CD4-positive, alpha-beta T cell (primary cell): ENCODE data around the gene MMAB. TPM values are rescaled to one million over a fixed set of nuclear protein-coding genes. Genes with fewer than 3 reads are reported as not detected.

ENCODE experiments used
- ATAC-seq: fragments of 200-7000 bp; cut with Tn5 transposase; one replicate; pipeline ENCODE4 v1.10.0; 2022; ENCODE audit warnings: mild to moderate bottlenecking; ENCODE audit not compliant: poor library complexity
- CTCF ChIA-PET: fragments of 350-600 bp; sonication (Branson Sonifier 250); formaldehyde crosslinking; loops from one replicate; lab custom pipeline; 2021; ENCODE audit warnings: antibody characterized with exemption, inconsistent platforms; lab: Charles Lee
- POLR2A ChIA-PET: fragments of 350-600 bp; sonication (Branson Sonifier 250); formaldehyde crosslinking; loops from one replicate; lab custom pipeline; 2021; ENCODE audit warnings: antibody characterized with exemption, inconsistent platforms; lab: Charles Lee
- DNase-seq, 14 experiments: peaks; one replicate each; pipeline ENCODE4 v3.0.0-alpha.2; 2013 to 2020; ENCODE audit warnings: mixed read lengths in 2 of 14
- H3K27ac ChIP-seq, 2 donors: one replicate each; pipeline versions ENCODE4 v1.5.1 to v1.7.0; 2013; ENCODE audit warnings: low read length in 2 of 2, low read depth in 1 of 2, mild to moderate bottlenecking in 1 of 2
- H3K27me3 ChIP-seq, 2 experiments: 1 replicate in 1 of 2; 2 replicates in 1 of 2; pipeline versions ENCODE4 v1.6.1 to v1.7.0; 2013; ENCODE audit warnings: low read length in 2 of 2, control low read depth in 1 of 2, mild to moderate bottlenecking in 1 of 2, moderate library complexity in 1 of 2; ENCODE audit not compliant: insufficient read depth in 2 of 2, control insufficient read depth in 1 of 2
- H3K36me3 ChIP-seq: one replicate; pipeline ENCODE4 v1.6.1; 2013; ENCODE audit warnings: low read length, control low read depth; ENCODE audit not compliant: insufficient read depth
- H3K4me1 ChIP-seq: one replicate; pipeline ENCODE4 v1.6.1; 2013; ENCODE audit warnings: low read length, control low read depth; ENCODE audit not compliant: insufficient read depth
- H3K4me3 ChIP-seq: one replicate; pipeline ENCODE4 v1.5.1; 2013; ENCODE audit warnings: mild to moderate bottlenecking, low read length, moderate library complexity
- H3K9me3 ChIP-seq, 2 experiments: 1 replicate in 1 of 2; 2 replicates in 1 of 2; pipeline versions ENCODE4 v1.6.1 to v1.7.0; 2013; ENCODE audit warnings: low read length in 2 of 2, mild to moderate bottlenecking in 2 of 2, control low read depth in 1 of 2, moderate library complexity in 1 of 2; ENCODE audit not compliant: control insufficient read depth in 1 of 2, insufficient read depth in 1 of 2
- H3K27ac Mint-ChIP-seq: one replicate; pipeline ENCODE4 v1.8.0; 2020; ENCODE audit warnings: mixed read lengths
- H3K27me3 Mint-ChIP-seq: one replicate; pipeline ENCODE4 v1.8.0; 2021; ENCODE audit warnings: mixed read lengths
- H3K36me3 Mint-ChIP-seq: one replicate; pipeline ENCODE4 v1.8.0; 2021; ENCODE audit warnings: low read depth, mixed read lengths
- H3K4me1 Mint-ChIP-seq: one replicate; pipeline ENCODE4 v1.8.0; 2021; ENCODE audit warnings: low read depth, mixed read lengths
- H3K4me3 Mint-ChIP-seq: one replicate; pipeline ENCODE4 v1.8.0; 2020; ENCODE audit warnings: mild to moderate bottlenecking, mixed read lengths
- H3K9me3 Mint-ChIP-seq: one replicate; pipeline ENCODE4 v1.8.0; 2020; ENCODE audit warnings: mixed read lengths
- intact Hi-C, 2 experiments: fragments of 100-400 bp; cut with DNase I in 1 of 2; cut with micrococcal nuclease in 1 of 2; formaldehyde crosslinking; loops; one replicate each; pipeline versions ENCODE4 v1.15.1 to v1.9.0; 2023 to 2025; cut with DNase I, micrococcal nuclease
- total RNA-seq, 174 experiments: library from RNA in 2 of 174; stranded (reverse) in 2 of 174; gene quantifications; one replicate each; pipeline ENCODE4 v1.2.3 and lab custom pipeline; 2021 to 2026
- TF ChIP-seq, protein P1 (sequence below): fragments of 200-600 bp; IDR thresholded peaks from one replicate; pipeline ENCODE4 v1.8.0; 2022; ENCODE audit warnings: antibody characterized with exemption, mild to moderate bottlenecking

MMAB gene
- total RNA-seq, 2 experiments from 2014 or later: 8.6 to 9.2 TPM

DNA sequence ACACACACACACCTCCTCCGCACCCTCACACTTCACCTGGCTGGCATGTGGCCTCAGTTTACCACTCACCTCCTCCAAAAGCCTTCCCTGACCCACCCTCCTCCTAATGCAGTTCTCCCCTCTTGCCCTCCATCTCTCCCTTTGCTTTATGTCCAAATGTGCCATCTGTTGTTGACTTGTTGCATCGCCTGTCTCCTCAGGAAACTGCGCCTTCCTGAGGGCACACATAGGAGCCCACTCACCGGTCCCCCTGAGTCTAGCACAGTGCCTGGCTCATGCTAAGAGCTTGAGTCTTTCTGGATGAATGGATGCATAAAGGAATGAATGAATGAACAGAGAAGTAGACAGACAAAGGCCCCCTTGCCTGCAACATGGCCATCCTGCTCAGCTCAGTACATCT lies 34.3 kb upstream of the MMAB start:
- Mint-ChIP-seq H3K27me3 (peaks cover 23% of the 10 kb centered on the region), H3K27ac (no peak overlapping the region), H3K4me1 (no peaks in the 10 kb centered on the region), H3K9me3 (no peaks in the 10 kb centered on the region), H3K4me3 (no peak overlapping the region), H3K36me3 (no peaks in the 10 kb centered on the region)
- Histone ChIP-seq H3K27ac (no peak overlapping the region), H3K27me3 (peaks cover 5% of the 10 kb centered on the region in 2 experiments), H3K36me3 (no peaks in the 10 kb centered on the region), H3K4me3 (no peak overlapping the region), H3K4me1 (peaks cover 4% of the 10 kb centered on the region), H3K9me3 (peaks cover 0 to 10% of the 10 kb centered on the region in 2 experiments)
- ChIA-PET CTCF (no interaction called here), POLR2A (no interaction called here)
- DNase-seq: no peak
- TF ChIP-seq, protein P1, sequence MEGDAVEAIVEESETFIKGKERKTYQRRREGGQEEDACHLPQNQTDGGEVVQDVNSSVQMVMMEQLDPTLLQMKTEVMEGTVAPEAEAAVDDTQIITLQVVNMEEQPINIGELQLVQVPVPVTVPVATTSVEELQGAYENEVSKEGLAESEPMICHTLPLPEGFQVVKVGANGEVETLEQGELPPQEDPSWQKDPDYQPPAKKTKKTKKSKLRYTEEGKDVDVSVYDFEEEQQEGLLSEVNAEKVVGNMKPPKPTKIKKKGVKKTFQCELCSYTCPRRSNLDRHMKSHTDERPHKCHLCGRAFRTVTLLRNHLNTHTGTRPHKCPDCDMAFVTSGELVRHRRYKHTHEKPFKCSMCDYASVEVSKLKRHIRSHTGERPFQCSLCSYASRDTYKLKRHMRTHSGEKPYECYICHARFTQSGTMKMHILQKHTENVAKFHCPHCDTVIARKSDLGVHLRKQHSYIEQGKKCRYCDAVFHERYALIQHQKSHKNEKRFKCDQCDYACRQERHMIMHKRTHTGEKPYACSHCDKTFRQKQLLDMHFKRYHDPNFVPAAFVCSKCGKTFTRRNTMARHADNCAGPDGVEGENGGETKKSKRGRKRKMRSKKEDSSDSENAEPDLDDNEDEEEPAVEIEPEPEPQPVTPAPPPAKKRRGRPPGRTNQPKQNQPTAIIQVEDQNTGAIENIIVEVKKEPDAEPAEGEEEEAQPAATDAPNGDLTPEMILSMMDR: no peak
- no peak for ATAC-seq
- intact Hi-C loops: no loop called here

DNA sequence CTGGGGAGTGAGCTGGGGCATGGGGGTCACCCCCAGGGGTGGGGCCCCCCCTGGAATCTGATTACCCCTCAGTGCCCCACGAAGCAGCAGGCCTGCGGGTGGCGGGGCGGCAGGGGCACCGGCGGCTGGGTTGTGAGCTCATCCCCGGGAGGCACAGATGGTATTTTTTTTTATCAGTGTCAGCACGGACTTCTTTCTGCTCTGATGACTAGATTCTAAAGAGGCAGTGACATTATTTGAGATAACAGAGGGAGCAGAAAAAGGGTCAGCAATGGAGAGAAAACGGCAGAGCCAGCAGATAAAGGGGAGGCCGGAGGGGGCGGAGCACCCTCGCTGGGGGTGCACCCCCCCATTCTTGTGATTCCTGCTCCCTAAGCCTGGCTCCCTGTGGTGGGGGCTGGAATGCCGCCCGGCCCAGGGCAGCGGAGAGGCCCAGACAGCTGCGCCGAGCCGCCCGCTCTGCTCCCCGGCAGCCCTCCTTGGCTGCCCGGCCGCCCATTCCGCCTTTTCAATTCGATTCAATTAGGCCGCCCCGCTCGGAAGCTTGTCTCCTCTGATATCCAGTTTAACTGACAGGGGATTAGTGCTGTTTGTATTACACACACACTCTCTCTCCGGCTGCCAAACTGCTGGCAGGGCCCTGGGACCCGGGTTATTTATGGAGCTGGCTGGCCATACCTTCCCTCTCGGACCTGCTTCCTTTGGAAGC lies 33.2 kb upstream of the MMAB start:
- DNase-seq (no peak), ATAC-seq (no peak)
- Histone ChIP-seq H3K36me3 (no peaks in the 10 kb centered on the region), H3K4me1 (peaks cover 4% of the 10 kb centered on the region), H3K4me3 (no peak overlapping the region), H3K27ac (no peak overlapping the region), H3K27me3 (peaks cover 0 to 5% of the 10 kb centered on the region in 2 experiments), H3K9me3 (no peaks in the 10 kb centered on the region)
- intact Hi-C loops: no loop called here
- Mint-ChIP-seq H3K27me3 (peaks cover 21% of the 10 kb centered on the region), H3K9me3 (no peaks in the 10 kb centered on the region), H3K4me3 (no peak overlapping the region), H3K36me3 (no peaks in the 10 kb centered on the region), H3K4me1 (no peaks in the 10 kb centered on the region), H3K27ac (no peak overlapping the region)
- ChIA-PET CTCF (no interaction called here), POLR2A (no interaction called here)
- TF ChIP-seq, protein P1: no peak

DNA sequence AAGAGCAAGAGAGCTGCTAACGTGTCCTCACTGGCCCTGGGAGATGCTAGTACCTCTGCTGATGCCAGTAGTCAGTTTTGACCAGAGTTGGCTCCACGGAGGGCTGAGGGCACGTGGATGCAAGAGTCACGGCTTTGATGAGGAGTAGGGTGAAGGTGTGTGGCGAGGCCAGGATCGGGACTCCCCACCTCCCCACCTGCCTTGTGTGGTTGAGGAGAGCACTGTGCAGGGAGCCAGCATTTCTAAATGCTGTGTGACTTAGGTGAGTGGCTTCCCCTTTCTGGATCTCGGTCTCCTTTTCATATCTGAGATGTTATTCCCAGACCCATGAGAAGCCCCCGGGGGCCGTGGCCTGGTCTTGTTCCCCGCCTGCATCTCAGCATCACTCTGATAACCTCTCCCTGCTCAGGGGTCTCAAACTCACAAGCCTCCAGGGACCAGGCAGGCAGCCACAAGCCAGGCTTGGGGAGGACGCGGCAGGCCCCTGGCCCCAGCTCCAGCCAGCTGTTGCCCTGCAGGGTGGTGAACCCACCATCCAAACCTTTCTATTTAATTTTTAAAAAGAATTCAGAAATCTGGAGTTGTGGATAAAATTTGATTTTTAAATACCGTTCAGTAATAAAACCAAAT lies 32.4 kb upstream of the MMAB start:
- no peaks in the 10 kb centered on the region for H3K4me1 Mint-ChIP-seq
- H3K27me3 ChIP-seq: peaks cover 0 to 5% of the 10 kb centered on the region in 2 experiments
- H3K27me3 Mint-ChIP-seq: peaks cover 21% of the 10 kb centered on the region
- ChIA-PET POLR2A (no interaction called here), CTCF (no interaction called here)
- TF ChIP-seq, protein P1: no peak
- no peak overlapping the region for H3K27ac Mint-ChIP-seq
- H3K9me3 Mint-ChIP-seq: no peaks in the 10 kb centered on the region
- H3K27ac ChIP-seq: no peak overlapping the region
- intact Hi-C loops: no loop called here
- no peaks in the 10 kb centered on the region for H3K9me3 ChIP-seq
- no peak for ATAC-seq
- no peak for DNase-seq
- H3K4me3 ChIP-seq: no peak overlapping the region
- no peaks in the 10 kb centered on the region for H3K36me3 ChIP-seq
- no peak overlapping the region for H3K4me3 Mint-ChIP-seq
- peaks cover 4% of the 10 kb centered on the region for H3K4me1 ChIP-seq
- H3K36me3 Mint-ChIP-seq: no peaks in the 10 kb centered on the region
